Mammary epithelial cell (primary cell): Measurements from ENCODE around the gene PCDHB6.

Source experiments
- EZH2 ChIP-seq: IDR thresholded peaks from 2 replicates; pipeline ENCODE4 v1.6.1; 2012; ENCODE audit warnings: low read length, inconsistent platforms, borderline replicate concordance
- TF ChIP-seq, protein P1 (sequence below), 2 donors: IDR thresholded peaks in 1 of 2; conservative IDR thresholded peaks in 1 of 2; 2 replicates each; pipeline ENCODE4 v1.5.1; 2011 to 2012; ENCODE audit warnings: inconsistent platforms in 2 of 2, low read length in 2 of 2, mild to moderate bottlenecking in 2 of 2, control low read depth in 1 of 2, low read depth in 1 of 2; ENCODE audit not compliant: insufficient read depth in 1 of 2; ENCODE audit errors: extremely low read depth in 1 of 2

DNA sequence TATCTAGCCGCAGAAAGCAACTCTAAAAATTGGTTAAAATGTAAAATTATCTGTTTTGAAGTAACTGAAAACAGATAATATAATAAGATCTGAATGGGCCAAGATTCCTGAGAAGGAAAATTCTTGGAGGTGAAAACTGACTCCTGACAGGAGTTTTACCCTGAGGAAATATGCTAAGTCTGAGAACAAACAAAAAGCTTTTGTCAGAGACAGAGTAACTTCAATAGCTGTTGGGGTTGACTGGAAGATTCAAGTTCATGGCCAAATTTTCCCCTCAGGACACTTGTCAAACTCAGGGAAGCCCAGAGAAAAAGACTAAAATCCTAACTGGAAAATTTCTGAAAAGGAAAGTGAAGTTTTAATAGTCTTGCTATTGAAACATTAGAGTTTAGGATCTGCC lies 22.6 kb upstream of the PCDHB6 start:
- TF ChIP-seq, protein P1, sequence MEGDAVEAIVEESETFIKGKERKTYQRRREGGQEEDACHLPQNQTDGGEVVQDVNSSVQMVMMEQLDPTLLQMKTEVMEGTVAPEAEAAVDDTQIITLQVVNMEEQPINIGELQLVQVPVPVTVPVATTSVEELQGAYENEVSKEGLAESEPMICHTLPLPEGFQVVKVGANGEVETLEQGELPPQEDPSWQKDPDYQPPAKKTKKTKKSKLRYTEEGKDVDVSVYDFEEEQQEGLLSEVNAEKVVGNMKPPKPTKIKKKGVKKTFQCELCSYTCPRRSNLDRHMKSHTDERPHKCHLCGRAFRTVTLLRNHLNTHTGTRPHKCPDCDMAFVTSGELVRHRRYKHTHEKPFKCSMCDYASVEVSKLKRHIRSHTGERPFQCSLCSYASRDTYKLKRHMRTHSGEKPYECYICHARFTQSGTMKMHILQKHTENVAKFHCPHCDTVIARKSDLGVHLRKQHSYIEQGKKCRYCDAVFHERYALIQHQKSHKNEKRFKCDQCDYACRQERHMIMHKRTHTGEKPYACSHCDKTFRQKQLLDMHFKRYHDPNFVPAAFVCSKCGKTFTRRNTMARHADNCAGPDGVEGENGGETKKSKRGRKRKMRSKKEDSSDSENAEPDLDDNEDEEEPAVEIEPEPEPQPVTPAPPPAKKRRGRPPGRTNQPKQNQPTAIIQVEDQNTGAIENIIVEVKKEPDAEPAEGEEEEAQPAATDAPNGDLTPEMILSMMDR (conservative IDR thresholded peaks at IDR 0.05 in 1 of 2, IDR thresholded peaks at IDR 0.05 in 1 of 2; ENCODE audit: extremely low read depth in 1 of 2, insufficient read depth in 1 of 2, low read depth in 1 of 2, low read length in 2 of 2), result no peak
- no peak for TF ChIP-seq EZH2
